Measurements from ENCODE around the gene L3MBTL4. TPM values are rescaled to one million over a fixed set of nuclear protein-coding genes. Genes with fewer than 3 reads are reported as not detected.

L3MBTL4 gene
- total and polyA plus RNA-seq, 10 donors = 1.1 to 21.0 (median 12.7) TPM

DNA sequence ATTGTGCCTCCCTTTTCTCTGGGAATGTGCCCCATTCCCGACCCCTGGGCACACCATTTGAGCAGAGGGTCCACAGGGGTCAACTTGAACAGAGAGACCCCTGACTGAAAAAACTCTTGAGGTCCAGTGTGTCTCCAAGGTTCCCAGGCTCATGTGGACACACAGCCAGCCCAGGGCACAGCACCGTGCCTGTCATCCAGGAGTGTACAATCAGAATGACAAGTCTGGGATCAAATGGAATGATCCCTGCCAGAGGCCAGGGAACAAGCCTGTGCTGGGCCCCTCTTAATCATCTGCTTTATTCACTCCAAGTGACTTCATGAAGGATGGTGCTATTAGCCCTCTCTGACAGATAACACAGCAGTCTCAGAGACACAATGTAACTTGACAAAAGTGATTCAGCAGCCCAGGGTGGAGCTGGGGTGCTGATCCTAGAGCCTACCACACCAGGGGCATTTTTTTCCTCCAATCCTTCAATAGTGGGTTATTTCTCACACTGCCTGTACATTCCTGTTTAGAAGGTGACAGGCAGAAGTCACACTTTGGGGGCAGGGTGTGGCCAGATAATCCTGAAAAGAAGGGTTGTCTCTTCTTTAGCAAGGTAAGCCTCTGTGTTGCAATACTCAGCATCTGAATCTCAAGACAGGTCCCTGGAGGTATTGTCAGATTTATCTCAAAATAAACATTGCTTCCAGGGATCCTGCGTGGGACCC, 435.4 kb downstream of the L3MBTL4 start:
- DNase-seq = no peak
- intact Hi-C loops (cut with DNase I; ENCODE audit: low total_unique reads) = no loop called here
- Histone ChIP-seq H3K9me3 (no peaks in the 10 kb centered on the region), H3K4me3 (no peak overlapping the region), H3K4me1 (peaks cover 0 to 12% (median 0%) of the 10 kb centered on the region in 6 donors), H3K27me3 (replicated peaks in 1 of 7) (no peaks in the 10 kb centered on the region), H3K27ac (no peak overlapping the region), H3K36me3 (no peaks in the 10 kb centered on the region)
- TF ChIP-seq POLR2A (IDR thresholded peaks at IDR 0.05) = no peak
- no peak for TF ChIP-seq POLR2AphosphoS5 (IDR thresholded peaks at IDR 0.05)
- TF ChIP-seq, protein P1, sequence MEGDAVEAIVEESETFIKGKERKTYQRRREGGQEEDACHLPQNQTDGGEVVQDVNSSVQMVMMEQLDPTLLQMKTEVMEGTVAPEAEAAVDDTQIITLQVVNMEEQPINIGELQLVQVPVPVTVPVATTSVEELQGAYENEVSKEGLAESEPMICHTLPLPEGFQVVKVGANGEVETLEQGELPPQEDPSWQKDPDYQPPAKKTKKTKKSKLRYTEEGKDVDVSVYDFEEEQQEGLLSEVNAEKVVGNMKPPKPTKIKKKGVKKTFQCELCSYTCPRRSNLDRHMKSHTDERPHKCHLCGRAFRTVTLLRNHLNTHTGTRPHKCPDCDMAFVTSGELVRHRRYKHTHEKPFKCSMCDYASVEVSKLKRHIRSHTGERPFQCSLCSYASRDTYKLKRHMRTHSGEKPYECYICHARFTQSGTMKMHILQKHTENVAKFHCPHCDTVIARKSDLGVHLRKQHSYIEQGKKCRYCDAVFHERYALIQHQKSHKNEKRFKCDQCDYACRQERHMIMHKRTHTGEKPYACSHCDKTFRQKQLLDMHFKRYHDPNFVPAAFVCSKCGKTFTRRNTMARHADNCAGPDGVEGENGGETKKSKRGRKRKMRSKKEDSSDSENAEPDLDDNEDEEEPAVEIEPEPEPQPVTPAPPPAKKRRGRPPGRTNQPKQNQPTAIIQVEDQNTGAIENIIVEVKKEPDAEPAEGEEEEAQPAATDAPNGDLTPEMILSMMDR (IDR thresholded peaks at IDR 0.05 in 8 of 11, conservative IDR thresholded peaks at IDR 0.05 in 3 of 11) = no peak
- 67 to 80% (median 76%) methylated on average over 3 of the region's 3 CpGs for WGBS, 5 donors

DNA sequence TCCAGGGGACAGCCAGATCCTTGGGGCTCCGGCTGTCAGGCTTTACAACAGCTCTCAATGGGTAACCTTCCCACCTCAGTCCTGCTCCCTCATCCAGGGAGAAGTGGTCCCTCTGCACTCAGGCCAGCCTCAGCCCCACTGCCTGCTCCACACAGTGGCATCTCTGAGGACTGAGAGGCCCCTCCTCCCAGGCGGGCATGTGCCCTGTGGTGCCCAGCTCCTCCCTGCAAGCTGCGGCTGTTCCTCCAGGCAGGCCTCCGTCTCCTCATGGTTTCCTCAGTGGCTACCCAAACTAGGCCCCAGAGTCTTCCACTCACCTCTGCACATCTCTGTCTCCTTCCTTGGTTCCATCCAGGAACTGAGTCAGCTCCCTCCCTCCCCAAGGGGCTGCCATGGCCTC, 437.7 kb downstream of the L3MBTL4 start:
- TF ChIP-seq POLR2A (IDR thresholded peaks at IDR 0.05) (no peak), POLR2AphosphoS5 (IDR thresholded peaks at IDR 0.05) (no peak)
- TF ChIP-seq, protein P1 (IDR thresholded peaks at IDR 0.05 in 8 of 11, conservative IDR thresholded peaks at IDR 0.05 in 3 of 11) = no peak
- no peak overlapping the region for H3K27ac ChIP-seq
- no peak for DNase-seq
- no peaks in the 10 kb centered on the region for H3K27me3 ChIP-seq (replicated peaks in 1 of 7)
- WGBS, 5 donors = 80 to 98% (median 95%) methylated on average over 4 of the region's 4 CpGs
- intact Hi-C loops (cut with DNase I; ENCODE audit: low total_unique reads) = no loop called here
- peaks cover 0 to 12% (median 0%) of the 10 kb centered on the region in 6 donors for H3K4me1 ChIP-seq
- H3K36me3 ChIP-seq = no peaks in the 10 kb centered on the region
- H3K9me3 ChIP-seq = no peaks in the 10 kb centered on the region
- no peak overlapping the region for H3K4me3 ChIP-seq

GRCh38 chr18:5975111-5976002, 439.4 kb downstream of the L3MBTL4 start:
- H3K9me3 ChIP-seq = no peaks in the 10 kb centered on the region
- intact Hi-C loops (cut with DNase I; ENCODE audit: low total_unique reads) = no loop called here
- H3K4me3 ChIP-seq = no peak overlapping the region
- H3K27ac ChIP-seq = no peak overlapping the region
- H3K27me3 ChIP-seq (replicated peaks in 1 of 7) = no peaks in the 10 kb centered on the region
- 63 to 76% (median 67%) methylated on average over 10 of the region's 10 CpGs for WGBS, 5 donors
- DNase-seq = no peak
- TF ChIP-seq POLR2AphosphoS5 (IDR thresholded peaks at IDR 0.05) (no peak), POLR2A (IDR thresholded peaks at IDR 0.05) (no peak)
- TF ChIP-seq, protein P1 (IDR thresholded peaks at IDR 0.05 in 8 of 11, conservative IDR thresholded peaks at IDR 0.05 in 3 of 11) = no peak
- H3K36me3 ChIP-seq = no peaks in the 10 kb centered on the region
- peaks cover 0 to 12% (median 0%) of the 10 kb centered on the region in 6 donors for H3K4me1 ChIP-seq

DNA sequence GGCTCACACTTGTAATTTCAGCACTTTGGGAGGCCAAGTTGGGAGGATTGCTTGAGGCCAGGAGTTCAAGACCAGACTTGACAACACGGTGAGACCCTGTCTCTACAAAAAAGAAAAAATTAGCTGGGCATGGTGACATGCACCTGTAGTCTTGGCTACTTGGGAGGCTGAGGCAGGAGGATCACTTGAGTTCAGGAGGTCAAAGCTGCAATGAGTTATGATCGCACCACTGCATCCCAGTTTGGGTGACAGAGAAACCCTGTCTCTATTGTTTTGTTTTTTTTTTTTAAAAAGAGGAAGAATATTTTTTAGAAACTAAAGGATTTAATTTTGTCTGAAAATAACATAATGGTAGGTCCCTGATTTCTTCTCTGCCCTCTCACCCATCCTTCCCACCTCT, 440.0 kb downstream of the L3MBTL4 start:
- no peaks in the 10 kb centered on the region for H3K27me3 ChIP-seq (replicated peaks in 1 of 7)

More for the DNA sequence above, 440.0 kb downstream of the L3MBTL4 start:
- no peaks in the 10 kb centered on the region for H3K9me3 ChIP-seq
- H3K4me3 ChIP-seq = no peak overlapping the region
- no peak overlapping the region for H3K27ac ChIP-seq
- no peaks in the 10 kb centered on the region for H3K36me3 ChIP-seq
- intact Hi-C loops (cut with DNase I; ENCODE audit: low total_unique reads) = no loop called here
- no peak for DNase-seq
- H3K4me1 ChIP-seq = peaks cover 0 to 12% (median 0%) of the 10 kb centered on the region in 6 donors
- WGBS, 5 donors = 77 to 85% (median 83%) methylated on average over 2 of the region's 2 CpGs
- TF ChIP-seq POLR2AphosphoS5 (IDR thresholded peaks at IDR 0.05) (no peak), POLR2A (IDR thresholded peaks at IDR 0.05) (no peak)
- TF ChIP-seq, protein P1 (IDR thresholded peaks at IDR 0.05 in 8 of 11, conservative IDR thresholded peaks at IDR 0.05 in 3 of 11) = no peak

Data from spleen (tissue), 11 donors.